GM18870 (cell line): ENCODE measurements around the gene NET1.
"Not testable (repeated sequence)": the region's sequence is repeated elsewhere in the genome, so short reads cannot be mapped to it uniquely, and the experiment has no call there.

ENCODE experiments used
- ATAC-seq: cut with Tn5 transposase; IDR thresholded peaks from one replicate; pipeline ENCODE4 v1.9.1; 2021; ENCODE audit warnings: moderate library complexity; ENCODE audit not compliant: unreplicated experiment

The NET1 gene

GRCh38 chr10:5396556-5397300, 15.6 kb upstream of the NET1 start:
- ATAC-seq, result no peak

GRCh38 chr10:5399332-5399731, 13.0 kb upstream of the NET1 start:
- no peak for ATAC-seq

- ATAC-seq, result no peak
These were observed 11.7 kb upstream of the NET1 start for GRCh38 chr10:5400468-5401240.

GRCh38 chr10:5402798-5403197, 9.6 kb upstream of the NET1 start:
- ATAC-seq, result no peak

GRCh38 chr10:5404208-5405041, 7.9 kb upstream of the NET1 start, which contains the start of gene TUBAL3:
TSS of gene TUBAL3 (minus strand) at chr10:5404828. CDS start at chr10:5404792, 36 bp downstream.
- no peak for ATAC-seq

GRCh38 chr10:5406918-5407317, 5.4 kb upstream of the NET1 start:
- ATAC-seq, result no peak

- not testable (repeated sequence) for ATAC-seq
These were observed 1.6 kb upstream of the NET1 start for GRCh38 chr10:5410787-5411186.

GRCh38 chr10:5411941-5412276, 448 bp upstream of the NET1 start:
- no peak for ATAC-seq

GRCh38 chr10:5413012-5413938, 918 bp downstream of the NET1 start:
- no peak for ATAC-seq

GRCh38 chr10:5416981-5417380, 4.6 kb downstream of the NET1 start:
- no peak for ATAC-seq

GRCh38 chr10:5418584-5418983, 6.2 kb downstream of the NET1 start:
- ATAC-seq, result no peak

GRCh38 chr10:5419466-5420094, 7.2 kb downstream of the NET1 start:
- ATAC-seq, result no peak

GRCh38 chr10:5423771-5424170, 11.4 kb downstream of the NET1 start:
- ATAC-seq, result no peak

GRCh38 chr10:5424751-5425150, 12.4 kb downstream of the NET1 start:
- ATAC-seq, result no peak

- no peak for ATAC-seq
These were observed 15.8 kb downstream of the NET1 start for GRCh38 chr10:5428133-5428532.

GRCh38 chr10:5433182-5433581, 20.8 kb downstream of the NET1 start:
- no peak for ATAC-seq

- ATAC-seq, result peak; percentile 50
These were observed 21.8 kb downstream of the NET1 start for GRCh38 chr10:5434017-5434753.

GRCh38 chr10:5435328-5435727, 23.0 kb downstream of the NET1 start:
- ATAC-seq, result no peak

GRCh38 chr10:5440206-5440605, 27.8 kb downstream of the NET1 start:
- no peak for ATAC-seq
